Measurements from ENCODE around the gene RAP2C.
A peak's percentile ranks its signal among the peaks of the same experiment; 100 is the strongest.

Gene RAP2C

DNA sequence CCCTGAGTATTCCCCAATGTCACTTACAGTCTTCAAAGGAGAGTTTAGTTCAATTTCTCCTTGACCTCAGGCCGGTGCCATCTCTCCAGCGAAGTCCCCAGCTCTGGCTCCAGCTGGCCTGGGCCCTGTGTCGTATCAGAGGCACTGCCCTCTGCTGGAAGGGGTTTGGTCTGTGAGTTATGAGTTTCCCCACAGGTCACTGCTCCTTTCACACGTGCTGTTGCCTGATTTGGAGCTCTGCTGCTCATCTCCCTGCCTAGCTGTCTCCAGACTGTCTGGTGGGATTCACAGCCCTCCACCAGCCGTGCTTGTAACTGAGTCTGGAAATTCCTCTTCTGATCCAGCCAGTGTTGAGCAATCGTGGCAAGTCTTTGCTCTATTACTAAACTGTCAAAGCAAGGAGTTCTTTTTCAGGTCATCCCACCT, at the start of gene RAP2C:
Gene RAP2C (minus strand): TSS at position 105 of the 426 bp plus-strand sequence. CDS start 2,179 bp downstream, outside the sequence.
- peak; percentile 32 to 45 for DNase-seq (ENCODE audit: low read depth in 2 of 2)

DNA sequence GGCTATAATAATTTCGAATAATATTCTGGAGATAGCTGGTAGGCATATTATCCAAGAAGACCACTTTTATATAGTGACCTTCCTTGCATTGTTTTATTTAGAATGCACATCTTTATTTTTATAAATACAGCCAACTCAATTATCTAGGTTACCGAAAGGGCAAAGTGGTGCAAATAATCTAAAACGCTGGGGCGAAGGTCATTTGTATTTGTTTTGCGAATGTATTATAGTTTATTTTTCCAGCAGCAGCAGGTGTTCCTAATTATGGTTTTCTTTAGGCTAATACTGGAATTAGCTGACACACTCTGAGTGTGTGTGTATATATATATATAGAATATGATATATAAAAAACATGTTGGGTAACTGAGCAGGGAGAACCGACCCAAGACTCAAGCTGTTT, 48.1 kb upstream of the RAP2C start:
- no peak for DNase-seq (ENCODE audit: low read depth in 2 of 2)

DNA sequence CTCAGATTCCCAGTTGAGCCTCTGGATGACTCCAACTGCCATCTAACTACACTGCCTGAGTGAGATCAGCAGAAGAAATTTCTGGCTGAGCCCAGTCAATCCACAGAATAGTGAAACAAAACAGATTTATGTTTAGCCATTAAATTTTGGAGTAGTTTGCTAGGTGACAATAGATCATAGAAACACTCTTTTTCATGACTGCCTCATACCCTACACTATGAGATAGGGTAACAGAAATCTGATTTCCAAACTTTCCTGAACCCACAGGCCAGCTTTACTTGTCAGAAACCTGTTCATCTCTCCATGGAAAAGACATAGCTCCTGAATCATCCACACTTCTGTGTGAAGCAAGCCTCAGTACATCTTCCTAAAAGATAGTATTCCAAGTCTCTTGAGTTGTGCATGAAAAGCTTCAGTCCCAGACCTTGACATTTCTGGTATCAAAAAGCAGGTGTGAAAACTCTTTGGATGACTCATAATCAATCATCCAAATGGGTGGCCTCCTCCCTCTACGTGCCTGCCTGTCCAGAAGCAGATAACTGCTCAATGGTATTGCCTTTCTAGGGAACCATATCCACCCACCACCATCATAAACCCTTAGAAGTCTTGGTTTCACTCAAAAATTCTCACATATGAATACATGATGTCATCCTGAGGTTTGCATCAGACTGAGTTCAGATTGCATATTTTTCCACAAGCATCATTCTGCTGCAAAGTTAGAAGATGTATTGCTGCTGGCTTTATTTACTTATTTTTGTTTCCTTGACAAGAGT, 47.5 kb upstream of the RAP2C start:
- DNase-seq (ENCODE audit: low read depth in 2 of 2): peak; percentile 4 to 8

DNA sequence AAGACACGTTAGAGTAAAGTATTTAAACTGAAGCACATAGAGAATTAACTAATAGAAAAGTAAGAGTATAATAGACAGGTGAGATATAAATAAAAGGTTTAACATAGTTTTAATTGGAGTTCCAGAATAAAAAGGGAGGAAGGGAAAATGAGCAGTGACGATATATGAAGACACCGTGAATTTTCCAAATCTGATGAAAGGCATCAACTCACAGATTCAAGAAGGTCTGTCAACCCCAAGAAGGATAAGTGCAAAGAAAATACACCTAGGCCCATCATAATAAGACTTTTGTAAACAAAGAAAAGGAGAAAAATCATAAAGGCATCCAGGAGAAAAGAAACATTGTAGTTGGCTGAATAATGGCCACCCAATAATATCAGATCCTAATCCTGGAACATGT, 43.9 kb upstream of the RAP2C start:
- DNase-seq (ENCODE audit: low read depth in 2 of 2): no peak

DNA sequence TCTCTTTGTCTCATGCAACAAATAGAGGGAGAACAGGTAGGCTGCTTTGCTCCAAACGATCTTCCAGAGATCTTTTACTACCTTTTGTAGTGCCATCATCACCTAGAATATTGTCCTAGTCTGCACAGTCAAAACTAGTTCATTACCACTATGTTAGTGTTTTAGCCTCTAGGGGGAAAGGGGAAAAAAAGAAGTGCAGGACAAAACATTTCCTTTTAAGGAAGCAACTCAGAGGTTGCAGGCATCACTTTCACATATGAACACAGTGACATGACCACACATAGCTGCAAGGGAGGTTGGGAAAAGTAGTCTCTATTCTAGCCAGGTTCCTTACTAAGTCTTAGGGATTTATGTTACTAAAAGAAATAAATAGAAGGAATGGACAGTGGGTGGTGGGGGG, 39.3 kb upstream of the RAP2C start:
- no peak for DNase-seq (ENCODE audit: low read depth in 2 of 2)

DNA sequence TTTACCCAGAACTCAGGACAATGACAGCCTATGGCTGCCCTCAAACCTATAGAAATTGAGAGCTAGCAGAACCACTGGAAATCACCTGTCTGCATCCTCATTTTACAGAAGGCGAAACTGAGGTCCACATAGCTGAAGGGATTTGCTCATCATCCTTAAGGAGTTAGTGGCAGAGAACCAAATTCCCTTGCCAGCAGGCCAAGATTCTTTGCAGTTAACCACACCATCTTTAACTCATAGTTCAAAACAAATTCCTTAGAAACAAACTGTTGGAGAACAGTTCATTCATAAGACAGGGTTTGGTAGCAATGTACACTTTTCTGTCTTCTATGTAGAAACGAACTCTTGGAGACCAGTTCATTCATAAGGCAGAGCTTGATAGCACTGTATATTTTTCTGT, 37.9 kb upstream of the RAP2C start:
- DNase-seq (ENCODE audit: low read depth in 2 of 2): no peak

DNA sequence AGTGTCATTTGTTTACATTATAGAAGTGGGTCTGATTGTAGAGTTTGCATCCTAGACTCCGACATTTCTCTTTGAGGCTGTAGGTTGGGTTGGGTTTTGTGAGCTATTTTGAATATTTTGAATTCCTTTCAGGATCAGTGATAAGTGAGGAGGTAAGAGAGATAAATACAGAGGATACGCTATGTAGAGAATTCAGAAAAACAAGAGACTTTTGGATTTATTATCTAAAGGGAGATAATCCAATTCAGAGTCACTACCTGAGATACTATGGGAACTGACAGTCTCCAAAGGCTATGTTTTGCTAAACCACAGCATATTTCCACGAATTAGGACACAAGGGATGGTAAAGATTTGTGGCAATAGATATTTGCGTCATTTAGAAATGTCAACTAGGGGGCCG, 16.9 kb upstream of the RAP2C start:
- DNase-seq (ENCODE audit: low read depth in 2 of 2): no peak

DNA sequence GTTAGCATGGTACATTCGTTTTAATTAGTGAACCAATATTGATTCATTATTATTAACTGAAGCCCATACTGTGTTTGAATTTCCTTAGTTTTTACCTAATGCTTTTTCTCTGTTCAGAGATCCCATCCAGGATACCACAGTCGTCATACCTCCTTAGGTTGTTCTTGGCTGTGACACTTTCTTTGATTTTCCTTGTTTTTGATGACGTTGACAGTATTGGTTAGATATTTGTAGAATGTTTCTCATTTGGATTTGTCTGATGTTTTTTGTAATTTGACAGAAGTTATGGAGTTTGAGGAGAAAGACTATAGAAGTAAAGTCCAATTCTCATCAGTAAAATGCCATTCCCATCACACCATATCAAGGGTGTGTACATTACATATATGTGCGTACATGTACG, 16.2 kb upstream of the RAP2C start:
- DNase-seq (ENCODE audit: low read depth in 2 of 2): no peak

DNA sequence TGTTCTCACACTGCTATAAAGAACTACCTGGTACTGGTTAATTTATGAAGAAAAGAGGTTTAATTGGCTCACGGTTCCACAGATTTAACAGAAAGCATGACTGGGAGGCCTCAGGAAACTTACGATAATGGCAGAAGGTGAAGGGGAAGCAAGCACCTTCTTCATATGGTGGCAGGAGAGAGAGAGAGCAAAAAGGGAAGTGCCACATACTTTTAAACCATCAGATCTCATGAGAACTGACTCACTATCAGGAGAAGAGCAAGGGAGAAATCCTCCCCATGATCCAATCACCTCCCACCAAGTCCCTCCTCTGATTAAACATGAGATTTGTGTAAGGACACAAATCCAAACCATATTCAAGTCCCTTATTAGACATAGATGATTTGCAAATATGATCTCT, 12.3 kb upstream of the RAP2C start:
- DNase-seq (ENCODE audit: low read depth in 2 of 2): no peak

DNA sequence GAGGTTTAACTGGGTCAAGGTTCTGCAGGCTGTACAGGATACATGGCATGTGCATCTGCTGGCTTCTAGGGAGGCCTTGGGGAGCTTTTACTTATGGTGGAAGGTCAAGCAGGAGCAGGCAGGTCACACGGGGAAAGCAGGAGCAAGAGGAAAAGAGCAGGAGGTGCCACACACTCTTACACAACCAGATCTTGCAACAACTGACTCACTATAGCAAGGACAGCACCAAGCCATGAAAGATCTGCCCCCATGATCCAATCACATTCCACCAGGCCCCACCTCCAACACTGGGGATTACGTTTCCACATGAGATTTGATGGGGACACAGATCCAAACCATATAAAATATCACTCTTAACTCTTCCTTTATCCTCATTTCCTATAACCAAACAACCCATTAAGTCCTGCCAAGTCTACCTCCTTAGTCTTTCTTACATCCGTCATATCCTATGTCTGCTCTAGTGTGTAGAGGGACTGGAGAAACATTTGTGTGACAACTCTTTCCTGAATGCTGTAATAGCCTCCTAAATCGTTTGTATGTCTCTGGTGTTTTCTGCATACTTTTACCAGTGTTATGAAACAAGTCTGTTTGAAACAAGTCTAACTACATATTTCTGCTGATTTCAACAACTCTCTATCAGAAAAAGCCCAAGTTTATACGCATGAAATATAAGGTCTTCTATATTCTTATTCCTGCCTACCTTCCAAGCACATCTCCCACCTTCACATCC, 8.3 kb upstream of the RAP2C start:
- no peak for DNase-seq (ENCODE audit: low read depth in 2 of 2)

DNA sequence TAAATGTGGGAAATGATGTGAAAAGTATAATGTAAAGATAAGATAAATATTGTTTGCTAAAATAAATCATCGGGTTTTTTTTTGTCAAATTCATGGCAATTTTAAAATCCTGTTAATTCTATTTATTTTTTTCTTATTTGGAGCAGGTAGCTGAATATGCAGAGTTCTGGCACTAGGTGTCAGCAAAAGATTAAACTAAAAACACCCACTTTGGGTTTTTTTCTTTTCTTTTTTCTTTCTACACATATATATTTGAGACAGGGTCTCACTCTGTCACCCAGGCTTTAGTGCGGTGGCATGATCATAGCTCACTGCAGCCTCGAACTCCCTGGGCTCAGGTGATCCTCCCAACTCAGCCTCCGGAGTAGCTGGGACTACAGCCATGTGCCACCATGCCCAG, 6.9 kb upstream of the RAP2C start:
- no peak for DNase-seq (ENCODE audit: low read depth in 2 of 2)

DNA sequence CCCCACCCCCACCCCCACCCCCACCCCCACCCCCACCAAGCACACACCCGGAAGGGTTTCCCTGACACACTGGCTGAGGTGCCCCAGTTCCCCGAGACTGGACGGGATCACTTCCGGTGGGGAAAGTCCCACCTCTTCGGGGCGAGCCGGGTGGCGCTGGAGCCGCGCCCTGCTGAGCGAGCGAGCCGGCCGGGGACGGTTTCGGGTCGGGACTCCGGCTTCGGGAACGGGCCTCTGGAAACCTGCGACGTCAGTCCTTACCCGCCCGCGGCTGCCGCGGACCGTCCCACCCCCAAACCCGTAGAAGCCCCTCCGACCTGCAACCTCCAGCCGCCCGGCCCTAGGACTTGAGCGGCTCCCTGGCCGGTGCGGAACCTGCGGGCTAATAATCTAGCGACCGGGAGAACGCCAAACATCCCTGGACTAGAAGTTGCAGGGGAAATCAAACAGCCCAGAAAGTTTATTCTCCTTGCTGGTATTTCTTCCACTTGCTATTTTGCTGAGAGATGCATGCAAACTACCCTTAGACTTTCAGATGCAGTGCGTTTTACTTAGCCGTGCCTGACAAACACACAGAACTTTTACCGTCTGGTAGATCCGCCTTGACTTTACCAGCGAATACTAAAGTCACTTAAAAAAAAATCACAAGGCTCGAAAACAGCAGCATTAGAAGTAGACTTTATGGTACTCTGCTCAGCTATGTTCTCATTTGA, 991 bp downstream of the RAP2C start:
- peak; percentile 66 to 71 for DNase-seq (ENCODE audit: low read depth in 2 of 2)

DNA sequence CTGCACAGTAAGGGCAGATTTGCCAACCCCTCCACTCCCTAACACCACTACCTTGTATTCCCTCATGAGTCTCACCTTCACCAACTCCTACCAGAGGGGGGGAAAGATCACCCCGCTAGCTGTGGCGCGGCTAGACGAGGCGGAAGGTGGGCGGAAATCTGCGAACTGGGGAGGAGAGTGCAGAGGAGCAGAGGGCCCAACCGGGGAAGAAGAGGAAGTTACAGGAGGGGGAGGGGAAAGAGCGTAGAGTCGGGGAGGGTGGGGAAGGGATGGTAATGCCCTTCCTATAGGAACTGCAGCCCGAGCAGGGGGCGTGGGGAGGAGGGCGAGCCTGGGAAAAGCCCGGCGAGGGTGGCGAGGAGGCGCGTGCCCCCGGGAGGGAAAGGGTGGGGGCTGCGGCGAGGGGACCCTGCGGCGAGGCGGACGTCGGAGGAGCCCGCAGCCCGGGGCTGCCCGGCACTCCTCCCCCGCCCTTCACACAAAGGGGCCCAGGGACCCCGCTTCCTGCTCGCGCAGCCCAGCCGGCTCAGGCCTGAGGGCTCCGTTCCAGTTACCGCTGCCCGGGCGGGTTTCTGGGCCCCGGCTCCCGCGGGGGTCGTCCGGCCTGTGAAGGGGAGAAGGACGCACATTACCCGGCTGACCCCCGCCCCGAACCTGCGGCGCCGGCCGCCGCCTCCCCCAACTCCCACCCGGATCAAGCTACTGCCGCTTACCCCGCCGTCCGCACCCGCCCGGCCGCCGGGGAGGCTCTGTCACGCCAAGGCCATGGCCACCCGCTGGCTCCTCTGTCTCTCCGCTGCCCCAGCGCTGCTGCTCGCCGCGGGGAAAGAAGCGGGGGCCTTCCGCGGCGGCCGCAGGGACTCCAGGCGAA, 1.8 kb downstream of the RAP2C start:
- peak; percentile 59 to 64 for DNase-seq (ENCODE audit: low read depth in 2 of 2)

DNA sequence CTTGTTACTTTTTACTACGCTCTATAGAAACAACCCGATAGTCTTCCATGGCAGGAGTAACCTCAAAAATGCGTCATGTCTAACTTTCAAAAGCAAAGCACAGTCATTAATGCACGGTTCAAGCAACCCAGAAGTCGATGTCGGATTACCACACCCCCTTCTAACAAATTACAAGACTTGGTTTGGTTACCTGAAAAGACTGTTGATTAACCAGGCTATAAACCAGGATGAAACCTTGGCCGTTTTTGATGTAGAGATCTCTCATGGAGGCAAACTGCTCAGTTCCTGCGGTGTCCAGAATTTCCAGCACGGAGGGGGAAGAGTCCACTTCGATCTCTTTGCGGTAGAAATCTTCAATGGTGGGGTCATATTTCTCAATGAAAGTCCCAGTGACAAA, 2.4 kb downstream of the RAP2C start:
- DNase-seq (ENCODE audit: low read depth in 2 of 2): no peak

DNA sequence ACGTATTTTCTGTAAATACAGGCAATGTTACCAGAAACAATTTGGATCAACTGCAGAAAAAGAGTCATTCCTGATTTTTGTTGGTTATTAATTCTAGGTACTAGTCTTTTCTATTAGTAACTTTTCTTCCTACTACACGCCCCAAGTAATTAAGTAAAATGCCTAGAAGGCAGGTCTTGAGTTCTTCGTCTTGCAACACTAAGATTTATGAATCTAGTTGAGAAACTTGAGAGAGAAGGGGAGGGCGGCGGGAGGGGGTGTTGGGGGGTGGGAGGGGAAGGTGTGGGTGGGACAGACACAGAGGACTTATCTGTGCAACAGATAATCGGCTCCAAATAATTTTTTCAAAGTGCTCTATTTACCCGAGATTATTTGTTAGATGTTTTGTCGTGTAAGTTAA, 3.0 kb downstream of the RAP2C start:
- DNase-seq (ENCODE audit: low read depth in 2 of 2): no peak

DNA sequence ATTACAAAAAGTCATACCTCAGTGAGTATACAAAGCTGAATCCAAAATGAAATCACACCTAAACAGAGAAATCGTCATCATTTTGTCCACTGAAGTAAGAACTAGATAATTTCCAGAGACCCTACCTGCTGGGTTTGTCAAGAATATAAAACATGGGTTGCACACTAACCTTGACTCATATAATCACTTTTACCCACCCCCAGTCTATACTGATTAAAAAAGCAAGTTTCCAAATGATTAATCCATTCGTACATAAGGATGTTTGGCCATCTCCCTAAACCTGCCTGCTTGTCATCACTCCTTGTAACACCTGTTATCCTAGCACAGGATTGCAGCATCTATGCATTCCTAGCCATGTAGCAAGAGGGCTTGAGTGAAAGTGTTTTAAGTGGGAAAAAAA, 4.7 kb downstream of the RAP2C start:
- DNase-seq (ENCODE audit: low read depth in 2 of 2): no peak

DNA sequence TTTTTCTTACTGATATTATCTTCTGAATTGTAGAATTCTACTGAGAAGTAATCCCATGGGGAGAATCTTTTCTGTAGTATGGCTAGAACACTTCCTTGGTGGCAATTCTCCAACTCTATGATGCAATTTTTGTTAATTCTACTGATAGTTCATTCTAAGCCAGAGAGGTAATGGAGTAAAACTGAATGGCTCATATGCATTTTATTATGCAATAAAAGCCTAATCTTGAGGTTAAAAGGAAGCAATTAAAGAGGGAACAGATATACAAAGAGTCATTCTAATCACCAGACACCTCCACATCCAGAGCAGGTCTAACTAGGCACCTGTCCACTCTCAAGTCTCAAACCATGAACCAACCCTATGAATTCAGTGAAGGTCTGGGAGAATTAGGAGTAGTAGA, 9.7 kb downstream of the RAP2C start:
- no peak for DNase-seq (ENCODE audit: low read depth in 2 of 2)

DNA sequence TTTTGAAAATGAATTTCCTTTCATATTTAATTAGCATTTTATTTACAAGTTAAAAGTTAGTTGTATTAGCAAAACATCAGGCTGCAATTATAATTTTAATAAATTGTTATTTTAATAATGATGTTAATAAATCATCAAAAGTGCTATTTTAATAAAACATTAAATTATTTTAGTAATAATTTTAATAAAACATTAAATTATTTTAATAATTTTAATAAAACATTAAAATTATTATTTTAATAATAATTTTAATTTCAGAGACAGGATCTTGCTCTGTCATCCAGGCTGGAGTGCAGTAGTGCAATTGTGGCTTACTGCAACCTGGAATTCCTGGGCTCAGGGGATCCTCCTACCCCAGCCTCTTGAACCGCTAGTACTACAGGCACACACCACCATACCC, 10.8 kb downstream of the RAP2C start:
- no peak for DNase-seq (ENCODE audit: low read depth in 2 of 2)

DNA sequence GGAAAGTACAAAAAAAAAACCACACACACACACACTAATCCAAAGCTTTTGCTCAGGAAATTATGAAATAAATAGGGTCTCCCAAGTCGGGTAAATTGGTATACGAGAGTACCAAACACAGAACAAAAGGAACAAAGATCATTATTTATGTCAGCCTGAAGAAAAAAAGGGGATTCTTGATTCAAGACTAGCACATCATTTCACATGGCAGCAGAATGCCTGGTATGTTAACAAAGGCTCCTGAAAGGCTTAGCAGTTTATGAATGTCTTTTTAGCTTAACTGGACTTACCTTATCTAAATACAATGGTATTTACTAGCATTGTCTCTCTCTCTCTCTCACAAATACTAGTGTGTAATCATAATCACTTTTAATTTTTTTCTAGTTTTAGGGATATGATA, 11.3 kb downstream of the RAP2C start:
- no peak for DNase-seq (ENCODE audit: low read depth in 2 of 2)

DNA sequence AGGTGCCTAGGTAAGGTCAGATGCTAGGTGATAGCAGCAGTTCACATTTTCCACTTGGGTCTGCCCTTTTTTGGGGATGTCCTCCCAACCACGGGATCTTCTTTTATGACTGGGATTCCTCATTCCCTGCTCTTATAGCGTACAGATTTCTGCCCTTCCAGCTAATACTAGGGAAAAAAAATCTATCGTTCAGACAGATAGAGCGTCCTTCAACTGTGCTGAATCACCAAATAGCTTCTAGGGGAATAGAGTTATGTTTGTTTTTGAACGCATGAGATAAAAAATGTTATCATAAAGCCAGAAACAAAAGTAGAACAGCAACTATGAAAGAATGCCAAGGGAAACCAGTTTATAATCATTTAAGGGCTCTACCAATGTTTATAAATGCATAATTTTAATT, 13.0 kb downstream of the RAP2C start:
- no peak for DNase-seq (ENCODE audit: low read depth in 2 of 2)

DNA sequence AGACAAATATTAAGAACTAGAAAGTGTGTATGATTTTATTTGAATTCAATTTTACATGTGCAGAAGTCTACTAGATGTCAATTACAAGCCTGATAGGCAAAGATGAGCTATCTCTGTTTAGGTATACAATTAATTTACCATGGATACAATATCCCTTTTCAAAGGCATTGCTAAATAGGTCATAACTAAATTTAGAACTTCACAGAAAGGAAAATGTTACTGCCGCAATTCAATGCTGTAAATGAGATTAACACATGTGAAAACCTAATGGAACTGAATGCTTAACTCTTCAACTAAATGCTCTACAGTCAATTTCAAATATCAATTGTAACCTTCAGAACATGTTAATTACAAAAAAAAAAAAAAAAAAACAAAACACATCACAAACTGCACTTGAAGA, 14.6 kb downstream of the RAP2C start:
- DNase-seq (ENCODE audit: low read depth in 2 of 2): no peak

DNA sequence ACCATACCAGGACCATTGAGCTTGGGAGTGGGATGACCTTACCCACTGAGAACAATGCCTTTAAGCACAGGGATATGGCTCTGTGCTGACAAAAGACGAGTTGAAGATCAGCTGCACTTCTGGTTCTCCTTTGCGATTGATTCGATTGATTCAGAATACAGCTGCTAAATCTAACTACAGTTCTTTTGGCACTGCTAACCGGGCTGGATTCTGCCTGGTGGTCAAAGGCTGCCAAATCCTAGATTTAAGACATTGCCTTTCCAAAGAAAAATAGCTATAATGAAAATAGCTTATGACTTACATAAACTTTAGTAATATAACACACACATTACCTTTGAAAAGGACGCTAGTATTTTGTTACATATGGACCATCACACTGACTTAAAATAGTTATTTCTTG, 18.3 kb downstream of the RAP2C start:
- DNase-seq (ENCODE audit: low read depth in 2 of 2): no peak
